Heart left ventricle (tissue), 16 donors: ENCODE data around the gene CEND1. TPM values are rescaled to one million over a fixed set of nuclear protein-coding genes. Genes with fewer than 3 reads are reported as not detected.

Experiments used
- ATAC-seq, 4 donors: fragments of 200-7000 bp; cut with Tn5 transposase; one replicate each; pipeline ENCODE4 v1.9.1; 2020 to 2022; ENCODE audit warnings: moderate library complexity in 4 of 4, mild to moderate bottlenecking in 3 of 4, moderate number of reproducible peaks in 1 of 4
- DNase-seq, 5 donors: peaks; one replicate each; pipeline ENCODE4 v3.0.0-alpha.2; 2020
- H3K27ac ChIP-seq, 12 donors: fragments of 200-600 bp; sonication (generic) in 4 of 12; one replicate each; pipeline versions ENCODE4 v1.5.0 to v1.8.0; 2016 to 2022; ENCODE audit warnings: mild to moderate bottlenecking in 2 of 12
- H3K27me3 ChIP-seq, 9 donors: fragments of 200-600 bp; sonication (generic) in 2 of 9; one replicate each; pipeline versions ENCODE4 v1.5.1 to v1.8.0; 2016 to 2022; ENCODE audit warnings: mild to moderate bottlenecking in 3 of 9
- H3K36me3 ChIP-seq, 9 donors: fragments of 200-600 bp; sonication (generic) in 2 of 9; one replicate each; pipeline versions ENCODE4 v1.5.0 to v1.8.0; 2018 to 2022; ENCODE audit warnings: mild to moderate bottlenecking in 2 of 9
- H3K4me1 ChIP-seq, 12 donors: fragments of 200-600 bp; sonication (generic) in 4 of 12; one replicate each; pipeline versions ENCODE4 v1.5.0 to v1.8.0; 2016 to 2022; ENCODE audit warnings: mild to moderate bottlenecking in 3 of 12
- H3K4me3 ChIP-seq, 12 donors: fragments of 200-600 bp; sonication (generic) in 4 of 12; one replicate each; pipeline versions ENCODE4 v1.5.0 to v1.8.0; 2017 to 2022; ENCODE audit warnings: mild to moderate bottlenecking in 9 of 12, moderate library complexity in 4 of 12
- H3K9me3 ChIP-seq, 12 donors: fragments of 200-600 bp; sonication (generic) in 4 of 12; one replicate each; pipeline versions ENCODE4 v1.5.0 to v1.8.0; 2016 to 2022; ENCODE audit warnings: mild to moderate bottlenecking in 1 of 12
- CTCF ChIP-seq, 12 donors: fragments of 200-600 bp; sonication (generic) in 4 of 12; IDR thresholded peaks; one replicate each; pipeline versions ENCODE4 v1.5.0 to v1.8.0; 2018 to 2022; ENCODE audit warnings: antibody characterized with exemption in 12 of 12, mild to moderate bottlenecking in 5 of 12
- POLR2A ChIP-seq, 2 donors: fragments of 450-650 bp; IDR thresholded peaks; one replicate each; pipeline ENCODE4 v1.6.1; 2017; ENCODE audit warnings: antibody characterized with exemption in 2 of 2, mild to moderate bottlenecking in 2 of 2, moderate library complexity in 2 of 2
- WGBS, 4 donors: extraction: QIAGEN DNeasy Blood & Tissue Kit in 2 of 4; methylation state at CpG; one replicate each; pipeline versions ENCODE4 v1.1.5 to v1.1.7; 2013 to 2018; 5-methylcytosine and 5-hydroxymethylcytosine counted together
- intact Hi-C, 10 donors: fragments of 100-400 bp; cut with DNase I; formaldehyde crosslinking; loops; one replicate each; pipeline versions ENCODE4 v1.11.1 to v1.14.2; 2022
- polyA plus RNA-seq, 2 donors: library from polyadenylated mRNA; stranded (reverse); fragments of 200-250 nt; gene quantifications; one replicate each; pipeline ENCODE4 v1.2.3, GENCODE V29; 2013
- total RNA-seq, 9 donors: library from RNA; depleted of rRNA in 2 of 9; stranded (reverse); fragments of >200 nt in 2 of 9; fragmentation: NEBNext Ultra II Directional in 3 of 9; extraction: Animal tissue kit (Norgen Biotek cat#: 25700) in 3 of 9; gene quantifications; one replicate each; pipeline versions ENCODE4 v1.1.0 to v1.2.4, GENCODE V29; 2016 to 2023
- donor health status: ischemic (EF 13 %, LVEDD 7.1; RV severe dilation, severe dysfunction).
- donor health status: healthy with polysubstance abuse.
- donor health status: DM: no; HTN: yes; CAD: no.
- donor health status: DM: no; HTN: no; CAD: no.
- donor health status: ischemic (EF 25% LVEDD 6.9; RV normal size, moderate dysfunction).
- donor health status: ischemic (EF 25% LVEDD 5.7; RV mildly dilated, moderate dysfunction).
- donor health status: healthy.
- donor health status: DM: yes; HTN: yes; CAD: no.
- donor health status: ischemic (EF 35%, LVEDD 5.7; RV mildly dilated, moderate dysfunction).
- donor health status: nonischemic (EF 11% LVEDD 7.7; RV severe dilation, severe dysfunction).
- donor health status: DM: yes; HTN: yes; CAD: no.
- donor health status: PGD.
- donor health status: ischemic (EF 29% LVEDD 5.4; RV normal size, mild dysfunction).
- donor health status: nonischemic (EF 23%, LVEDD 6.1; RV moderate dilation, normal function).

The CEND1 gene
- total and polyA plus RNA-seq, 11 donors: 0.25 to 1.1 (median 0.44) TPM; not detected in 2

- intact Hi-C loops: no loop called here
- DNase-seq (no peak), ATAC-seq (no peak)
- peaks cover 0 to 43% (median 30%) of the 10 kb centered on the region in 9 donors for H3K36me3 ChIP-seq
- peaks cover 0 to 8% (median 0%) of the 10 kb centered on the region in 9 donors for H3K27me3 ChIP-seq
- peaks cover 10 to 69% (median 51%) of the 10 kb centered on the region in 12 donors for H3K4me1 ChIP-seq
- 89 to 91% (median 90%) methylated on average over 43 to 53 of the region's 53 CpGs for WGBS, 4 donors
- no peak overlapping the region for H3K4me3 ChIP-seq
- H3K27ac ChIP-seq: peak overlapping the region in 1 of 12 donors; percentile 91
- TF ChIP-seq POLR2A (IDR thresholded peaks at IDR 0.05) (no peak), CTCF (IDR thresholded peaks at IDR 0.05) (no peak)
- H3K9me3 ChIP-seq: no peaks in the 10 kb centered on the region
Observed at GRCh38 chr11:823441-824291, 33.8 kb upstream of the CEND1 start.

GRCh38 chr11:821512-822371, 31.9 kb upstream of the CEND1 start:
- H3K36me3 ChIP-seq: peaks cover 0 to 43% (median 30%) of the 10 kb centered on the region in 9 donors
- intact Hi-C loops: no loop called here

GRCh38 chr11:820655-821511, 31.0 kb upstream of the CEND1 start:
- peak overlapping the region; percentile 74 to 99 (median 88) for H3K4me3 ChIP-seq
- H3K27me3 ChIP-seq: no peaks in the 10 kb centered on the region
- H3K4me1 ChIP-seq: peaks cover 10 to 45% (median 28%) of the 10 kb centered on the region in 12 donors
- intact Hi-C loops: no loop called here
- peak overlapping the region; percentile 91 to 100 (median 96) for H3K27ac ChIP-seq
- DNase-seq (peak; percentile 83 to 91 (median 87)), ATAC-seq (peak; percentile 62 to 81 (median 72))
- 37 to 50% (median 45%) methylated on average over 5 to 11 of the region's 11 CpGs for WGBS, 4 donors
- H3K36me3 ChIP-seq: peaks cover 0 to 43% (median 30%) of the 10 kb centered on the region in 9 donors
- no peaks in the 10 kb centered on the region for H3K9me3 ChIP-seq
- TF ChIP-seq POLR2A (IDR thresholded peaks at IDR 0.05) (no peak), CTCF (IDR thresholded peaks at IDR 0.05) (no peak)

More at GRCh38 chr11:821512-822371, 31.9 kb upstream of the CEND1 start:
- H3K27me3 ChIP-seq: peaks cover 0 to 1% (median 0%) of the 10 kb centered on the region in 9 donors
- peak overlapping the region in 11 of 12 donors; percentile 91 to 100 (median 97) for H3K27ac ChIP-seq
- 63 to 68% (median 68%) methylated on average over 18 to 22 of the region's 22 CpGs for WGBS, 4 donors
- peak in 2 of 5 donors; percentile 74 to 78 for DNase-seq
- peak in 1 of 4 donors; percentile 0 for ATAC-seq
- peaks cover 10 to 53% (median 36%) of the 10 kb centered on the region in 12 donors for H3K4me1 ChIP-seq
- TF ChIP-seq CTCF (IDR thresholded peaks at IDR 0.05) (no peak), POLR2A (IDR thresholded peaks at IDR 0.05) (no peak)
- H3K9me3 ChIP-seq: no peaks in the 10 kb centered on the region
- peak overlapping the region in 8 of 12 donors; percentile 74 to 99 (median 94) for H3K4me3 ChIP-seq
